Measurements from ENCODE around the gene AFTPH.

The AFTPH gene

DNA sequence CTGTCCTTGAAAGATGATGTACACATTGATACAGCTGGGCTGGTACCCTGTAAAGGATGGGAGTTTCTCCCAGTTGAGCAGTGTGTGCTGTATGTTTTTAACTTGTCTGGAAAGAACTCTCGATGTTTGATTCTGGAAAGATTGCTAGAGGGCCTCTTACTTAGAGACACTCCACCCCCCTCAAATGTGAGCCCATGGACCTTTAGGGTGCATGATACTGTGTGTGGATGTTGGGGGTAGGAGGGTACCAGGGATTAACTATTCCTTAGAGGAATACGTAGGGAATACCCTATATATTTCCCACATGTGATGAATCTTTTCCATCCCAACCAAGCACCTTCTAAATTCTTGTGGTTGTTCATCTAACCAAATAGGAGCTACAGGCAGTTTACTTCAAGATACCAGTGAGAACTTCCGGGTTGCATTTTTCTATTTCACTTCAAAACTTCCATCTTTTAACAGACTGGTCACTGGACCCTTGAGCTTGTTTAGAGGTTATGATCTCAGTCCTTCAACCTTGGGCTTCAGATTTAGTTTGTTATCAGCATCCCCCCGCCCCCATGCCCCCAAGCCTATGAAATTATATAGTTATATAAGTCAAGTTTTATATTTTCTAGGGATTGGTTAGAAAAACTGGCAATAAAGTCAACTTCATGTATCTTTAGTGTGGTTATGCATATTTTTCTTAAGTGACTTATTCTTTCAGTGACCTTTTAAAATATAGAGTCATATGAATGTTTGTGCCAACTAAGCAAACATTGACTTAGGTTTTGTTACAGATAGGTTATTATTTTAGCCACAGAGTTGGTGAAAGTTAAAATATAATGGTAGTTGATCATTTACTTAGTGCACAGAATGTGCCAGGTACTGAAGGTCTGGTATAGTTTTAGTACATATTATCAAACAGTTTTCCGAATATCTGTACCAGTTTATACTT, 18.2 kb downstream of the AFTPH start:
- no peak for DNase-seq (ENCODE audit: low read depth)

DNA sequence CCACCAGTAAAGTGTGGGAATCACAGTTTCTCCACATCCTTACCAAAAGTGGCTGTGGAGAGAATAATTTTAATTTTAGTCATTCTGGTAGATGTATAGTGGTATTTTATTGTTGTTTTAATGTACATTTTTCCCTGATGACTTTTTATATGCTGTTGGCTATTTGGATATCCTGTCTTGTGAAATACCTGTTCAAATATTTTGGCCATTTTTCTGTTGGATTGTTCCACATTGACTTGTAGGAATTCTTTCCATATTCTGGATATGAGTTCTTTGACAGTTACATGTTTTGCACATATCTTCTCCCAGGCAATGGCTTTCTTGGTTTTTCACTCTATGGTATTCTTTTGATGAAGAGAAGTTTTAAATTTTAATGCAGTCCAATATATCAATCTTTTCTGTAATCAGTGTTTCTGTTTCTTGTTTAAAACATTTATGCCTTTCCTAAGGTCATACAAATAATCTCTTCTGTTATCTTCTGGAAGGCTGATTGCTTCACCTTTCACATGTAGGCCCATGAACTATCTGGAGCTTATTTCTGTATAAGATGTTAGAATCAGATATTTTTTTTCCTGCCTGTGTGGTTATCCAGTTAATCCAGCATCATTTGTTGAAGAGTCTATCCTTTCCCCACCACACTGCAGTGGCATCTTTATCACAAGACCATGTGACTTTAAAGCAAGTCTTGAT, 19.0 kb downstream of the AFTPH start:
- DNase-seq (ENCODE audit: low read depth) = peak; percentile 86

DNA sequence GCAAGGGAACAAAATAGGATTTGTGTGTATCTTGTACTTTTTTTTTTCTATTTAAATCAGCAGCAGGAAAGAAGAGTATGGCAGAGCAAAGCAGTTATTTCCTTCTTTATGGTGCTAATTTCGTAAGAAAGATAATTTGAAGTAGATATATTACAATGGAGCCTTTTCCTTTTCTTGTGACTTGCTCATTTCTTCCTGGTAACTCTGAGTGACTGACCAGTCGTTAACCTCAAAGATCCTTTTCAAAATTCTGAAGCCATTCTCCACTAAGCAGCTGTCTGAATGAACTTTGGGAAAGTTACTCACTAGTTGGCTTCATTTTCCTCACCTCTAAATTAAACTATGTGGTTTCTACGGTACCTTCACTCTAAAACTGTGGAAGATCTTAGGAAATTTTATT, 24.6 kb downstream of the AFTPH start:
- DNase-seq (ENCODE audit: low read depth) = no peak

DNA sequence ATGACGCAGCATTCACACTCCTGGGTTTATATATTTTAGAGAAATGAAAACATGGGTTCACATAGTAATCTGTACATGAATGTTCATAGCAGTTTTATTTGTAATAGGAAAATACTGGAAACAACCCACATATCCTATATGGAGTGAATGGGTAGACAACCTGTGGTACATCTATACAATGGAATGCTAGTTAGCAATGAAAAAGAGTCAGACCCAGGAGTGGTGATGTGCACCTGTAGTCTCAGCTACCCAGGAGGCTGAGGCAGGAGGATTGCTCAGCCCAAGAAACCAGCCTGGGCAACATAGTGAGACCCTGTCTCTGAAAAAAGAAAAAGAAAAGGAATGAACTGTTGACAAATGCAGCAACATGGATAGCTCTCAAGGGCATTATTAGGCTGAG, 25.9 kb downstream of the AFTPH start:
- no peak for DNase-seq (ENCODE audit: low read depth)

DNA sequence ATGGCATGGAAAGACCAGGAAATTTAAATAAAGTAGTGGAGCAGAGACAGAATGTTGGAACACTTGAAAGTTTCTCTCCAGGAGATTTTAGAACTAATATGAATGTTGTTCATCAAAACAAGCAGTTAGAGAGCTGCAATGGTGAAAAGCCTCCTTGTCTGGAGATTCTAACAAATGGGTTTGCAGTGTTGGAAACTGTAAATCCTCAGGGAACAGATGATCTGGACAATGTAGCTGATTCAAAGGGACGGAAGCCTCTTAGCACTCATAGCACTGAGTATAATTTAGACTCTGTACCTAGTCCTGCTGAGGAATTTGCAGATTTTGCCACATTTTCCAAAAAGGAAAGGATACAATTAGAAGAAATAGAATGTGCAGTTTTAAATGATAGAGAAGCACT, 27.7 kb downstream of the AFTPH start:
- DNase-seq (ENCODE audit: low read depth) = no peak

DNA sequence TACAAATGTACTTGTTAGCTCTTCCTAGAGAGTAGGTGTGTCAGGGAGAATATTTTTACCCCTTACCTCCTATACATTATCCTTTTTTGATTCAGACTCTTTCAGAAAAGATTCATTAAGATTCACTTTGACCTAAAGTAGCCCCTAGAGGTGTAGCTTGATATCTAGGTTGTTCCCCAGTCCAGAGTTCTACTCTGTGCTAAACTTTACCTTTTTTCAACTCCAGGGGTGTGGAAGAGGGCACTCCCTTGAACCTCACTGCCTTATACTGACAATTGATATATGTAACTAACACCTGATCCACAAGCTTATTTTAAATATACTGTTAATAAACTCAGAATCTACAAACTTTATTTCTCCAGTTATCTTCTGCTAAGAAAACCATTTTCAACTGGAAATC, 30.0 kb downstream of the AFTPH start:
- no peak for DNase-seq (ENCODE audit: low read depth)

DNA sequence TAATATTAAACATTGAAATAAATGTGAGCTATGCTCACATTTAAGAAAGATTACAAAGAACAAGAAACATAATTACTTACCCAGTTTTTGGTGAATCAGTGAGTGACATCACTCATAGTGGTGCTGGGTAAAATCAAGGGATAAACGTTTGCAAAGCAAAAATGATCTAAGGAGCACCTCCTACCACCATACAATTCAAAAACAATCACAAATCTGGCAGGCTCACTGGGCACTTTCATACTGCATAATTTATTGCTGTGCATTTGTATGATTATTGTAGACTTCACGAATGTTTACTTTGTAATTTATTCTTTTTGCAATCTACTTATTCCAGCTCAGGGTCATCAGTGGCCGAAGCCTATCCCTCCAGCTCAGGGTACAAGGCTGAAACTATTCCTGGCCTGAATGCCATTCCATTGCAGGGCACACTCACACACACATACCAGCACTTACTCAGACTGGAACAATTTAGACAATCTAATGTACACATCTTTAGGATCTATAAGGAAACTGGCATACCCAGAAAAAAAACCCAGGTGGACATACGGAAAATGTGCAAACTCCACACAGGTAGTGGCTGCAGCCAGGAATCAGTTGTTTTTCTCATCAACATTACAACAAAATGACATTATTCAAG, 34.4 kb downstream of the AFTPH start:
- no peak for DNase-seq (ENCODE audit: low read depth)

DNA sequence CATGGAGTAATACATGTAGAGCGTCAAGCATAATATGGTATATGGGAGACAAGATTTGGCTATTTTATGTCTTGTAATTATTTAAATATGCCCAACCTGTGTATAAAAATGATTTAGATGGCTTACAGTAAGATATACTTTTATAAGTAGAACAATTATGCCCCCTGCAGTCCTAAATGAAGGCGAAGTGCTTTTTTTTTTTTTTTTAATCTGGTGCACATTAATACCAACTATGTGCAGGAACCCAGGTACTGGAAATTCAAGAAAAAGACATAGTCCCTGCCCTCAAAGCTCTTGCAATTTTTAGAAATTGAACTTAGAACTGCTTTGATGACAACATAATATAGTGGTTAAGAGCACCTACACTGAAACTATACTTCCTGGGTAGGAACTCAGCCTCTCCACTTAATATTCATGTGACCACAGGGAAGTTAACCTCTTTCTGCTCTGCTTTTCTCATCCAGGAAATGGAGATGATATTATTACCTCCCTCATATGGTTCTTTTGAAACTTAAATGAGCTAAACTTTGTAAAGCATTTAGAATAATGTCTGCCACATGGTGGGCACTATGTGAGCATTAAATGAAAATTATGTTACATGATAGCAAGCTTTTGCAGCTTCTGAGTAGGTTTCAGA, 38.1 kb downstream of the AFTPH start:
- DNase-seq (ENCODE audit: low read depth) = no peak

DNA sequence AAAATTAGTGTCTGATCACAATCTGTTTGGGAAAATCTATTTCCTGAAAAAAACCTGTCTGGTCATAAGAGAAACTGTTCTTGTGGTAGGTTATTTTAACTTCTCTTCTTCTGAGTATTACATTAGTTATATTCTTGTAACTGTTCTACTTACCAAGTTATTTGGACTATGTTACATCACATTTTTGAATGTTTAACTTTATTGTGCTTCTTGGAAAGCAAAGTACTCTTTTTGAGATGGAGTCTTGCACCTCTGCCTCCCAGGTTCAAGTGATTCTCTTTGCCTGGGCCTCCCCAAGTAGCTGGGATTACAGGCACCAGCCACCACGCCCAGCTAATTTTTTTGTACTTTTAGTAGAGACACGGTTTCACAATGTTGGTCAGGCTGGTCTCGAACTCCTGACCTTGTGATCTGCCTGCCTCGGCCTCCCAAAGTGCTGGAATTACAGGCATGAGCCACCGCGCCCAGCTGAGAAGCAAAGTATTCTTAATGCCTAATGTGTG, 39.4 kb downstream of the AFTPH start:
- DNase-seq (ENCODE audit: low read depth) = no peak

DNA sequence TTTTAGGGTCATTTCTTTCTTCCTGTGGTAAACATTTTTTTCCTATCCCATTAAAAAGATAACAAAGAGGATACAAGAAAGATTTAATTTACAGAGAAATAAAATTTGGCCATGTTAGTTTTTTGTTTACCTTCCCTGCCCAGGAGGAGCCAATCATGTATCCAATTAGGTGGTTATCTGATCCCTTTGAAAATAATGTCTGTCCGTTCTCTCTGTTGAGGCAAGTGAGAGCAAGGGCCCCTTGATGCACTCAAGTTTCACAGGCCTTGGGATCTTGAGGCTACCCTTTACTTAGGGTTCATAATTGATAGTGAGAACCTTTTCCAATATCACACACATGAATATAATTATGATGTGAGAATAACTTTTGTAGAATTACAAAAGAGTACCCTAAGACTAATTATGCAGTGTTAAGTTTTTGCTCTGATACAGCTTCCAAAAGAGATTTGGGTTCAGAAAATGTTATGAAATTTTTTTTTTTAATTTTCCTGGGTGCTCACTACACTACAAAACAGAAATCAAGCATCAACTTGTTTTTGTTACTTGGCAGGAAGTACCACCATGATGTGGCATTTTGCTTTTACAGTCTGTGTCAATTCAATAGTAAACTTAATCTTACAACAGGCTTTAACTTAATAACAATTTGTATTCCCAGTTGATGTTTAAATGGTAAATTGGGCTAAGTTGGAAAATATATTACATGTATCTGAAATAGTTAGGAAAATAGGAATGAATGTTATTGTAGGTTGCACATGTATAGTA, 42.0 kb downstream of the AFTPH start:
- no peak for DNase-seq (ENCODE audit: low read depth)

DNA sequence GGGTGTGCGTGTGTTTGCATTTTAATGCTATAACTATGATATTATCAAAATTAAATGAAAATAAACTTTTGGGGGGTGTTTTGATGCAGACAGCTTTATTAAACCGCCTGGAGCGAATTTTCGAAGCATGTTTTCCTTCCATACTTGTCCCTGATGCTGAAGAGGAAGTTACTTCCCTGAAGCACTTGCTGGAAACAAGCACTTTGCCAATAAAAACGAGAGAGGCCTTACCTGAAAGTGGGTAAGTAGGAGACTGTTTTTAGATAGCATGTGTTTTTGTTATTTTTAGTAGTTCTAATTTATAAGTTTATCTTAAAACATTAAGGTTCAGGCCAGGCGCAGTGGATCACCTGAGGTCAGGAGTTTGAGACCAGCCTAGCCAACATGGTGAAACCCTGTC, 43.3 kb downstream of the AFTPH start:
- no peak for DNase-seq (ENCODE audit: low read depth)

DNA sequence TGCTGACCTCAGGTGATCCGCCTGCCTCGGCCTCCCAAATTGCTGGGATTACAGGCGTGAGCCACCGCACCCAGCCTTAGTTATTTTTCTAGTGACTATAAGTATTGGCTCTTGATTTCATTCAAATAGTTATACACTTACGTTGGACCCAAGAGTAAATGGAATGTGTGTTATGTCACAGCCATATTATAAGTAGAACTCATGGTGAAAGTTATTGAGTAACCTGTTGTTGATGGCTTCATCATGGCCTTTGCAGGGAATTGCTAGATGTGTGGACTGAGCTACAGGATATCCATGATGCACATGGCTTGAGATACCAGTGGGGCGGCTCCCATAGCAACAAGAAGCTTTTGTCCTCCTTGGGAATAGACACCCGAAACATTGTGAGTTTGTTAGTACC, 44.7 kb downstream of the AFTPH start:
- peak; percentile 18 for DNase-seq (ENCODE audit: low read depth)

DNA sequence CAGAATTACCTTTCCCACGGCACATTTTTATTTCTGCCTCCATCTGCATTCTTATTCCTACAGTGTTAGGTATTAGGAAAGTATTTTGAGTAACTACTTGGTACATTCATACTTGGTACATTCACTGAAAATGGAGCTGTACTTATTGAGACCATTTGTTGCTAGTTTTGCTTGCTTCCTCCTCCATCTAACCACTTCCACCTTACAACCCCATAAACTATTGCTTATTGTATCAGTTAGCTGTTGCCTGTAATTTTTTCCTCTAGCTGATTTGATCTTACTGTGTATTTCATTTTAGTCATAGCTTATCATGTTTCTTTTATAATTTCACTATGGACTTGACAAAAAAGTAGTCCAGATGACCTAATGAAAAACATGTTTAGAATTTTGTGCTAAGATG, 50.7 kb downstream of the AFTPH start:
- no peak for DNase-seq (ENCODE audit: low read depth)

DNA sequence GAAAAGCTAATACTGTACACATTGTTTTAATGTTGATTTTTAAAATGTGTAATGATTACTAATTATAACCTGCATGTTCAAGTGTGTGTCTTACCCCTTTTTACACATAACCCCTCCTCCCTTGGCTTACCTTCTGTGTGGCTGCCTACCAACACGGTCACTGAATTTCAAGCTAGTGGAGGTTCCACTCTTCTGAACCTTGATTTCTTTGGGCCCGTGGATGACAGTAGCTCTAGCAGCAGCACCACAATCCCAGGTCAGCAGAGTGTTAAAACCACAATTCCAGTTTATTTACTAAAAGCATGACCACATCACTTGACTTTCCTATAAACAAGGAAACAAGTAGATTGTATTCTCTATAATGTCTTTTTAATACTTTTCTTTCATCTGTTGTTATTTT, 56.9 kb downstream of the AFTPH start:
- no peak for DNase-seq (ENCODE audit: low read depth)

DNA sequence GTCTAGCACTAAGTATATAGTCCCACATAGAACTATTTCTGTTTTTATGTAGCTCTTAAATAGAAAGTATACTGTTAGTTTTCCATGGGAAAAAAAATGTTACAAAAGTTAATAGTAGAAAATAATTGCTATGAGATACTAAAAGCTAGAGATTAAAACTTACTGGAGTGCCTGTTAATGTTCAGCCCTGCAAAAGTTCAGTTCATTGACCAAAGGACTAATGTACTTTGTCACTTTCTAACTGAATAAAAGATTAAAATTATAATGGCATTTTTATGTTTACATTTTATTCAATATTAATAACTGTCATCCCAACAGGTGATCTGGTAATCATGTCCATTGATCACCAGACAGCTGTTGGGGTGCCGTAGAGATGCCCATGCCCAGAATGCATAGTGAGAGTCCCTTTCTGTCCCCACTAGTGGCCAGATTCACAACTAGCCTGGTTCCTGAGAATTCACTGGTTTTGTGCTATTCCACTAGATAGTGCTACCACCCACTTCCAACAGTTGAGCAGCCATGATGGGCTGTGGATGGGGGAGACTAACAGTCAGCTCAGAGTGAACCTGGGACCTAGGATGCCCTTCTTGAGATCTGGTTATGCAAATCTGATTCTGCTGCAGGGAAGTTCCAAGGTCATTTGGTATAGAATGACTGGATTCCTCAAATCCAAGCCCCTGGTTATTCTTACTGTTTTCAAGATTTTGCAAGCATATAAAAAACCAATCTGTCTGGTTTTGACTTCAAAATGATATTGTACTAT, 57.8 kb downstream of the AFTPH start:
- DNase-seq (ENCODE audit: low read depth) = no peak

DNA sequence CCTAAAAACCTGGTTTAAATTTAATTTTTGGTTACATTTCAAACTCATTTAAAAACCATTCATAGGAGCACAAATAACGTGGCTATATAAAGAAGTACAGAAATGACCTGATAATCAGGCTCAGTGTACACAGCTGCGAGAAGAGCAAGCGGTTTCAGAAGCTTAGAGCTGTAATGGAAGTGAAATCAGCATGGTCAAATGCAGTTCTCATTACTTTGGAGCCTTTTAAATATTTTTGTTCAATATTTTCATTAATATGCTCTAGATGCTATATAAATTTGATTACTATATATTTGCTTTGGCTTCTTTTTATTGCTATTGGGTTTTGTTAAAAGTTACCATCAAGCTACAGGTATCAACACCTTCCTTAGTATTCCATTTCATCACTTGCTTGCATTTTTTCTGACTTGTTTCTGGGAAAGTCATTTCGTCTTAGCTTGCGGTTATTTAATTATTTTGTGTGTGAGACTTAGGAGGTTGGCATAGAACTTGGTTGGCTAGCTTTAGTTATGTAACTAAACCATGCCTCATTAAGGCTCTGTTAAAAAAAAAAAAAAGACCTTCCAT, 58.7 kb downstream of the AFTPH start:
- DNase-seq (ENCODE audit: low read depth) = no peak

DNA sequence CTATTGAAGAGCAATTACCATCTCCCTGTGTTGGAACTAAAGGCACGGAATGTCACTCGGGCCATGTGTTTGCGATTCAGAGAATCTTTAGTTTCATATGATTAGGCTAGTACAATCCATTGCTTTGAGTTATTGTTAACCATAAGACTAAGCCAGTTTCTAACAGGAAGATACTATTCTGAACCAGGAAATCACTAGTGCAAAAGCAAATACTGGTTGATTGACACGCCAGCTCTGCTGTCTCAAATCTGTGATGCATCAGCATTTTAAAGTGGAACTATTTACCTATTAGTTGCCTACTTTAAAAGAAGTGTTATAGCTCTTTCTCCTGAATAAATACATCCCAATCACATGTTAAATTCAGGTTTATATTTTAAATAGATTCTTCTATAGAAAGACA, 61.9 kb downstream of the AFTPH start:
- no peak for DNase-seq (ENCODE audit: low read depth)

DNA sequence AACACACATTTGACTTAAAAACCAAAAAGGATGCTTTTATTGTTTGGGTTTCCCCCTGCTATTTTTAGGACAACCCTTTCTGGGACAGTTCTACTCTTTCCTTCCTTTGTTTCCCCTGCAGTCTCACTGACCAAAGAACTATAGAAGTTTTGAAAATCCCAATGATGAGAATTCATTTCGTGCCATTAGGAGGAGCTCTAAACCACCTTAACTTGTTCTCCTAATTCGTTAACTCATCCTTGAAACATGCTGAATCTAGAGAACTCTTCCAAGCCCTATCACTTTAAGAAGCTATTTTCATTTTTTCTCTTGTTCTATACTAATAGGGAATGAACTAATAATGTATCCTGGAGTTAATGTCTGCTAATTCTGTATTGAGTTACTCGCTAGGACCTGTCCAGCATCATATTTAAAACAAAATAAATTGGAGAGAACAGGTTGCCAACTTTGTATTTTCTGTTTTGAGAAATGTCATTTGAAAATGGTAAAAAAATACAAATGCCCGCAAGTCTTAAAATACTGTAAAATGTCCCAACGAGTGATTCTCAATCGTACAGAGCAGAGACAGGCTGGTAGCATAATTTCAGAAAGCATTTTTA, 62.9 kb downstream of the AFTPH start:
- DNase-seq (ENCODE audit: low read depth) = peak; percentile 30

DNA sequence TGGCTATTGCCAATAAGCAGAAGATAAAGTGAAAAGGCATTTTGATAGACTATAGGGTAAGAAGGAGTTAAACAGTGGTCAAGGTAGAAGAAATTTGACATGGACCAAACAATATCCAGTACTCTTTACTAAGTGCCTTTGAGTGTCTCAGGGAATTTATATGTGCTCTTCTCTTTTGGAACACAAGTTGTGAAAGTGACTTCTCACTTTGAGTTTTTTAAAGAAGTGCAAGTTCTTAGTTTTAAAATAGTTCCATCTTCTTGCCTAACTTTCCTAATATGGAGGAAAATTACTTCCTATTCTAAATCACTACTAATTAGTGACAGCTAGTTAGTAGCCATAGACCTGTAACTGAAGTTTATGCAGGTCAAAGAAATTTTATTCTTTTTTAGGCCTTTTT, 63.4 kb downstream of the AFTPH start:
- no peak for DNase-seq (ENCODE audit: low read depth)

DNA sequence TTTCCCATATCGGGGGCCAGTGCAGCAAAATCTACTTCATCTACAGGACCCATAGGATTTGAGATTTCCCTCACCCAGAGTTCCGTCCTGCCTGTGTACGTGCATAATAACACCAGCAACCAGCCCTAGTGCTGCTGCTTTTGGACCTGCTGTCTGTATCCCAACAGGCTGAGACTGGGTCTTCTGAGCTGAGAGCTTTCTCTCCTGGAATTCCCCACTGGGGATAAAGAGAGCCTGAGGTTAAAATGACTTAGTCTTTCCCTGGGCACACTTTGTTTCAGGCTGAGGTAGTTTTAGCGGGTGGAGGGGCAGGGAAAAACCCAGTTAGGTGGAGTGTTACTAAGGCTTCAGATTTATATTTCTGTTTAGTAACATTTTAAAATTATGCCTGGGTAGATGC, 67.1 kb downstream of the AFTPH start:
- DNase-seq (ENCODE audit: low read depth) = no peak
